HG03521 (cell line): Measurements from ENCODE around the gene WDR72.
"Not testable (repeated sequence)": the region's sequence is repeated elsewhere in the genome, so short reads cannot be mapped to it uniquely, and the experiment has no call there.

Source experiments
- ATAC-seq: cut with Tn5 transposase; IDR thresholded peaks from one replicate; pipeline ENCODE4 v1.9.1; 2021; ENCODE audit warnings: mild to moderate bottlenecking, moderate library complexity; ENCODE audit not compliant: unreplicated experiment

The WDR72 gene

DNA sequence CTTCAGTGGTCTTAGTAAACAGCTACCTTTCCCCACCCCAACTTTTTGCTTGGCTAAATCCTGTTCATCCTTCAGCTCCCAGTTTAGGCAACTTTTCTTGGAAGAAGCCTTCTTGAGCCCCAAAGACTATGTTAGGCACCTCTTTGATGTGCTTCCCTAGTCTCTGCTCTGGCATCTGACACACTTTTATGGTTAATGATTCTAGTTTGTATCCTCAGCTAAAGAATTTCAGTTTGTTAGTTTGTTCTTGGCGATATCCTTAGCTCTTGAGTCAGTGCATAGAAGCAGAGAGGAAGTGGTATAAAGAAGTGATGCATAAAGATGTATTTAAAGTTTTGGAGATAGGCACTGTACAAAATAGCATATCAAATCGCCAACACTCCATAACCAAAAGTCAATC lies 168.4 kb downstream of the WDR72 start:
- no peak for ATAC-seq

GRCh38 chr15:53590380-53590779 lies 169.1 kb downstream of the WDR72 start:
- ATAC-seq = no peak

DNA sequence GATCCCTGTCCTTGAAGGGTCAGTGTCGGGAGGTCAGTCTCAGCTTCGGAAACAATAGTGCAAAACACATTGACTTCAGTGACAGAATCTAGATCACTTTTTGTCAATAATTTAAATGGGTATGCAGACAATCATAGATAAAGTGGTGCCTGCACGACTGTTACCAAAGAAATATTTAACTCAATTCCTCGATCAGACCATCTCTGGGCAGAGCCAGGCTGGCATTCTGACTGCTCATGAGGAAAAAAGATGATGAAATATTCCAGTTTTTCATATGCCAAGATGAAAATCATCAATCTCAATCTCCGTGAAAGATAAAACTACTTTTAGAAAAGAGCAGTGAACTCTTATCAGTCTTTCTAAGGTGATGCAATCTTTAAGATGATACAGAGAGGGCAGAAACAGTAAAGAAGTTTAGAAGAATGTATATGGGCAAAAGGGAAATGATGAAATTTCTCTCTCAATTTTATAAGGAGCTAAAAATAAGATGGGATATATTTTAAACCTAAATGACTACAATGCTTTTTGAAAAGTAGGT lies 169.9 kb downstream of the WDR72 start:
- ATAC-seq = no peak

- ATAC-seq = no peak
These were observed 170.7 kb downstream of the WDR72 start for GRCh38 chr15:53588773-53589172.

GRCh38 chr15:53586799-53587198 lies 172.7 kb downstream of the WDR72 start:
- no peak for ATAC-seq

GRCh38 chr15:53581513-53581912 lies 177.9 kb downstream of the WDR72 start:
- no peak for ATAC-seq

GRCh38 chr15:53580366-53580765 lies 179.1 kb downstream of the WDR72 start:
- no peak for ATAC-seq

GRCh38 chr15:53576841-53577240 lies 182.6 kb downstream of the WDR72 start:
- ATAC-seq = no peak

GRCh38 chr15:53573091-53573490 lies 186.4 kb downstream of the WDR72 start:
- no peak for ATAC-seq

DNA sequence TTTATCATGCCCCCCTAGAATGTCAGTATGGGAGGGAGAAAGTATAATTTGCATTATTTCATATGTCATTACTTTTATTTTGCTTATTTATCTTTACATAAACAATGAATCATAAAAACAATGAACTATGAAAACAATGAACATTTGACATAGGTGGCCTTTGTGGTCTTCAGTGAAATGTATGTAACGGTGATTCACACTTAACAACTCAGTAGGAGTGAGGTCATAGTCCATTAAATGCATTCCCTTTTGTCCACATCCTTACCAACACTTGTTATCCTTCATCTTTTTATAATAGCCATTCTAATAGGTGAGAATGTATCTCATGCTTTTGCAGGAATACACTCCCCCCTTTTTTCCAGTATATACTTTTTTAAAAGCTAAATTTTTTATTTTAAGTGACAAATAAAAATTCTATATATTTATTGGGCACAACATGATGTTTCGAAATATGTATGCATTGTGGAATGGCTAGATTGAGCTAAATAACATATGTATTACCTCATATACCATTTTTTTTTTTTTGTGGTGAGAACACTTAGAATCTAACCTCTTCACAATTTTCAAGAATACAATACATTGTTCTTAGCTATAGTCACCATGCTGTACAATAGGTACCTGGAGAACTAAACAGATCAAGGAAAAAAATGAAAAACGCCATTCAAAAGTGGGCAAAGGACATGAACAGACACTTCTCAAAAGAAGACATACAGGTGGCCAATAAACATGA lies 189.5 kb downstream of the WDR72 start:
- ATAC-seq = no peak

- no peak for ATAC-seq
These were observed 192.6 kb downstream of the WDR72 start for GRCh38 chr15:53566912-53567311.

DNA sequence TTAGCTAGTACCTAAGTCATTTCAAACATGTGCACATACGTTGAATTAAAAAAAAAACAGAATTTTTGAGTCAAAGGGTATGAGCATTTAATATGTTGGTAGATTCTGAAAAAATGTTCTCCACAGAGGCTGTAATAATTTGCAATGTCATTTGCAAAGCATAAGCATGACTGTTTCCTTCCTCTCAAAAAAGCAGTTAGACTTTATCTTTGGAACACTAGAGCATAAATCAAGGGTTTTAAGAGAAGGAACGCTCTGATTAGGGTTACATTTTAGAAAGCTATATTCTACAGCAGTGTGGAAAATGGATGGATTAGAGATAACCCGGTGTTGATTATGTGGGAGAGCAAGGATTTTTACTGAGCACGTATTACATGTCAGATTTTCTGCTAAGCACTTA lies 193.7 kb downstream of the WDR72 start:
- ATAC-seq = no peak

GRCh38 chr15:53564647-53565046 lies 194.8 kb downstream of the WDR72 start:
- ATAC-seq = no peak

DNA sequence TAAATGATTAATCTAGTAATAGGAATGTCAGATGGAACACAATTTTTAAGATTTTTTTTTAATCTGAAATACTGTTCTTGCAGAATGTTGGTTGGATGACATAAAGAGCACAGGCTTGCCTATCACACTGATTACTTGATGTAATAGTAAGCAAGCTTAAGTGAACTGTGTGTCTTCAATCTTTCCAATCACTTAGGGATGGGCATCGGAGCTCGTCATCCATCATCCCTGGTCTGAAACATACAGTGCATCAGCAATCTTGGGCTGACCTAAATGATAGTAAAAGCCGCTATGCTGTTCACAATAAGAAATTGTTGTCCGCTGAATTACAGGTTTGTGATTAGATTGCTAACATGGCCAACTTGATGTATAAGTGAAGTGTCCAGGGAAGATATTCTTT lies 195.8 kb downstream of the WDR72 start:
- no peak for ATAC-seq

GRCh38 chr15:53559364-53560277 lies 199.8 kb downstream of the WDR72 start:
- no peak for ATAC-seq

DNA sequence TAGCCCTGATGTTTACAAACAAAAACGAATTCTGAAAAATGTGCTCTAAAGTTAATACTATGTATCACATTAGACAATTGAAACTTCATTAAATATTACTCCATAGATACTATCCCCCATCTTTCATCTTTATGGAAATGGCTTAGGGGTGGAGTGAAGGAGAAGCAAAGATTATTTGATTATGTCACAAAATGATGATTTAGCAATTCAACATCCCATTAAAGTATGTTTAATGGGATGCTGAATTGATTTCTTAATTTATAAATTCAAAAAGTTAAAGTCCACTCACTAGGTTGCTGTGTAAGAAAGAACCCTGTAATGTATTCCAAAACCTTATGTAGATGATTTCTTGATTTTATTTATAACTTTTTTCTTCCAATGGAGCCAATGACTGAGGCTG lies 201.1 kb downstream of the WDR72 start:
- ATAC-seq = no peak

DNA sequence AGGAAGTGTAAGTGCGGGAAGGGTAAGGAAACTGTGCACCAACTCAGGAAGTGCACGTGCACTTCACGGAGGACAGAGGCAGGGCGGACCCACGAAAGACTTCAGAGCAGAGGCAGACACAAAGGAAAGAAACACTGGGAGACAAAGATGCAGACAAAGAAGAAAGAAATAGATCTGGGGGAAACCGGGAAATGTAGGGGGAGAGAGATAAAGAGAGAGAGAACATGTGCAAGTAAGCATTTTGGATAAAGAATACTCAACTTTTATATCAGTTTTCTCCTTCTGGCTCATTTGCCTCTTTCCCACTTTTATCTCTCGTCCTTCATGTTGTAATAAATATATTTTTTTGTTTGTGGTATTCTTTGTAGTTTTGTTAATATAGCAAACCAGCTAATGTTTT lies 204.2 kb downstream of the WDR72 start:
- no peak for ATAC-seq

- no peak for ATAC-seq
These were observed 209.7 kb downstream of the WDR72 start for GRCh38 chr15:53549697-53550305.

GRCh38 chr15:53548236-53548635 lies 211.2 kb downstream of the WDR72 start:
- no peak for ATAC-seq

DNA sequence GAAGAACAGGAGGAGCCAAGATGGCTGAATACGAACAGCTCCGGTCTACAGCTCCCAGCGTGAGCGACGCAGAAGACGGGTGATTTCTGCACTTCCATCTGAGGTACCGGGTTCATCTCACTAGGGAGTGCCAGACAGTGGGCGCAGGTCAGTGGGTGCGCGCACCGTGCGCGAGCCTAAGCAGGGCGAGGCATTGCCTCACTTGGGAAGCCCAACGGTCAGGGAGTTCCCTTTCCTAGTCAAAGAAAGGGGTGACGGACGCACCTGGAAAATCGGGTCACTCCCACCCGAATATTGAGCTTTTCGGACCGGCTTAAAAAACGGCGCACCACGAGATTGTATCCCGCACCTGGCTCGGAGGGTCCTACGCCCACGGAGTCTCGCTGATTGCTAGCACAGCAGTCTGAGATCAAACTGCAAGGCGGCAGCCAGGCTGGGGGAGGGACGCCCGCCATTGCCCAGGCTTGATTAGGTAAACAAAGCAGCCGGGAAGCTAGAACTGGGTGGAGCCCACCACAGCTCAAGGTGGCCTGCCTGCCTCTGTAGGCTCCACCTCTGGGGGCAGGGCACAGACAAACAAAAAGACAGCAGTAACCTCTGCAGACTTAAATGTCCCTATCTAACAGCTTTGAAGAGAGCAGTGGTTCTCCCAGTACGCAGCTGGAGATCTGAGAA lies 218.7 kb downstream of the WDR72 start:
- not testable (repeated sequence) for ATAC-seq

DNA sequence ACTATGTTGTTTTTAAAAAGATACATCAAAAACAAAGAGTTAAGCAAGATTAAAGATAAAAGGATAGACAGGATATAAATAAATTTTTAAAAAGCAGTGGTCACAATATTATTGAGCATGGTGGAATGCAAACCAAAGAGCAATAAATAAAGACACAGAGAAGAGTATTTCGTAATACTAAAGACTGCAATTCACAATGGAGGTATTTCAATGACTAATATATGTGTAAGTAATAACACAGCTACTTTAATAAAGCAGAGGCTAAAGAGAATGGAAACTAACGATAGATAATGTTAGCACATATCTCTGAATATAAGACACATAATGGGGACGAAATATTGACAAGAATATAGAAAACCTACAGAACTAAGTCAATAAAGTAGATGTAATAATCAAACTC lies 219.6 kb downstream of the WDR72 start:
- ATAC-seq = no peak
